NCI-H1694 (cell line): ENCODE results near the gene RUFY2.
"Not testable (repeated sequence)": the region's sequence is repeated elsewhere in the genome, so short reads cannot be mapped to it uniquely, and the experiment has no call there.

Experiments used
- DNase-seq: peaks from one replicate; lab custom pipeline; 2025; lab: John Stamatoyannopoulos, UW

Gene RUFY2, protein sequence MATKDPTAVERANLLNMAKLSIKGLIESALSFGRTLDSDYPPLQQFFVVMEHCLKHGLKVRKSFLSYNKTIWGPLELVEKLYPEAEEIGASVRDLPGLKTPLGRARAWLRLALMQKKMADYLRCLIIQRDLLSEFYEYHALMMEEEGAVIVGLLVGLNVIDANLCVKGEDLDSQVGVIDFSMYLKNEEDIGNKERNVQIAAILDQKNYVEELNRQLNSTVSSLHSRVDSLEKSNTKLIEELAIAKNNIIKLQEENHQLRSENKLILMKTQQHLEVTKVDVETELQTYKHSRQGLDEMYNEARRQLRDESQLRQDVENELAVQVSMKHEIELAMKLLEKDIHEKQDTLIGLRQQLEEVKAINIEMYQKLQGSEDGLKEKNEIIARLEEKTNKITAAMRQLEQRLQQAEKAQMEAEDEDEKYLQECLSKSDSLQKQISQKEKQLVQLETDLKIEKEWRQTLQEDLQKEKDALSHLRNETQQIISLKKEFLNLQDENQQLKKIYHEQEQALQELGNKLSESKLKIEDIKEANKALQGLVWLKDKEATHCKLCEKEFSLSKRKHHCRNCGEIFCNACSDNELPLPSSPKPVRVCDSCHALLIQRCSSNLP

DNA sequence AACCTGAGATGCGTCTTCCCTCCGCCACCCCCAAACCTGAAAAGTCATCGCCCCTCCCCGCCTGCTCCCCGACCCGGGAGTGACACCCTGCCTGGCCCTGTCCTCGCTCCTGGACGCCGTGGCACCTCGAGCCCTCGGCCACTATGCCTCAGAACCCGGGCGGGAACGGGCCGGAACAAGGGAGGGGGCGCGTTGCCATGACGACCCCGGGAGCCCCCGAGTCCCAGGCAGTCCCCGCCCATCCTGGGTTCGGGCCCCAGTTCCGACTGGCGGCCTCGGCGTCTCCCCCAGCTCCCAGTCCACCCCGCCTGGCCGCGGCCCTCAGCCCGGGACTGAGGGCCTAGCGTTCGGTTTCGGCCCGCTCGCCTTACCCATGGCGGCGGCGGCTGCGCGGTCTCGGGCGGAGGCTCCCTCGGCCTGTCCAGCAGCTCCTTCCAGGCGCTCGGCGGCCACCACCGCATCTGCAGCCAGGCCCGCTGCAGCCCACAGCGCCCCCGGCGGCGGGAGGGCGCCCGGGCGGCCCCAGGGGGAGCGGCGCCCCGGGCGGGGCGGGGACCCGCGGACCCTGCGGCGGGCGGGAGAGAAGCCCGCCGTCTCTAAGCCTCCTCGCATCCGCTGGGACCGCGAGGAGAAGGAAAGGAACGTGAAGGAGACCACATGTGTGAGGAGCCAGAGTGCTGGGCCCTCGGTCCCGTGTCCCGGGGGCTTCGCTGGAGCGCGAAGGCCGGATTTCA, at the start of gene RUFY2:
TSS of gene RUFY2 (minus strand) at position 463 of the 734 bp plus-strand sequence. CDS start at position 375, 88 bp downstream.
- DNase-seq, result peak; percentile 27

DNA sequence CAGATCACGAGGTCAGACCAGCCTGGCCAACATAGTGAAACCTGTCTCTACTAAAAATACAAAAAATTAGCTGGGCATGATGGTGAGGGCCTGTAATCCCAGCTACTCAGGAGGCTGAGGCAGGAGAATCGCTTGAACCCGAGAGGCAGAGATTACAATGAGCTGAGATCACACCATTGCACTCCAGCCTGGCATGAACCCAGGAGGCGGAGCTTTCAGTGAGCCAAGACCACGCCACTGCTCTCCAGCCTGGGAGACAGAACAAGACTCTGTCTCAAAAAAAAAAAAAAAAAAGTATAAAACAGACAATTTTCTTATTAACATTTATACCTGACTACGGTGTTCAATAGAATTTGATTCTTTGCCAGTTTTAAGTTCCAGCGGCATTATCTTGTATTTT, 42.6 kb upstream of the RUFY2 start:
- not testable (repeated sequence) for DNase-seq

- DNase-seq, result no peak
Measured at GRCh38 chr10:68446179-68446578, 39.1 kb upstream of the RUFY2 start.

GRCh38 chr10:68442971-68443370, 35.9 kb upstream of the RUFY2 start:
- DNase-seq, result no peak

- DNase-seq, result no peak
Measured at GRCh38 chr10:68440898-68441297, 33.8 kb upstream of the RUFY2 start.

DNA sequence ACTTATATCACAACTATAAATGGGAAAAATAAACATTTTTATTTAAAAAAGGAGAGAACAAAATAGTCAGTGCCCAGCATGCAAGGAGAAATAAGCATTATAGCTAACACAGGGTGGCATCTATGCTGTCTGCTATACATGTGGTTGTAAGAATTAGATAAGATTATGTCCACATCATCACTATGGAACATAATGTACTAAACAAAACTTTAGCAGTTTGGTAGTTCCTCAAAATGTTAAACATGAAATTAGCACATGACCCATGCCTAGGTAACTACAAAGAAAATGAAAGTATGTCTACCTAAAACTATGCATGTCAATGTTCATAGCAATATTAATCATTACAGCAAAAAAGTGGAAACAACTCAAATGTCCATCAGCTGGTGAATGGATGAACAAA, 28.7 kb upstream of the RUFY2 start:
- DNase-seq, result no peak

DNA sequence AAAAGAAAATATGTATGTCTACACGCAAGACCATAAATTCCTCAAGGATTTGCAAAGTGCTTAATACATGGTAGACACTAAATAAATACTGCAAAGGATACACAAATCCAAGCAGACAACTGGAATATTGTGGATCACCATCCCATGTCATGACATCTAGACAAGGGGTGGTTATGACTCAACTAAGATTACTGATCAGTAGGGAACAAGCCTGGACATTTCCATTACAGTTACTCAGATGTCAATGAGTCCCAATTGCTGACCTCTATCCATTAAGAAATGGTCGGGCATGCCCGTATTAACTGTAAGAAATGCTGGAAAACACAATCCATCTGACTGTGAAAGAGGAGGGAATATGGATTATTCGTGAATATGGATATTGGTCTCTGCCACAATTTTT, 27.6 kb upstream of the RUFY2 start:
- DNase-seq, result no peak

DNA sequence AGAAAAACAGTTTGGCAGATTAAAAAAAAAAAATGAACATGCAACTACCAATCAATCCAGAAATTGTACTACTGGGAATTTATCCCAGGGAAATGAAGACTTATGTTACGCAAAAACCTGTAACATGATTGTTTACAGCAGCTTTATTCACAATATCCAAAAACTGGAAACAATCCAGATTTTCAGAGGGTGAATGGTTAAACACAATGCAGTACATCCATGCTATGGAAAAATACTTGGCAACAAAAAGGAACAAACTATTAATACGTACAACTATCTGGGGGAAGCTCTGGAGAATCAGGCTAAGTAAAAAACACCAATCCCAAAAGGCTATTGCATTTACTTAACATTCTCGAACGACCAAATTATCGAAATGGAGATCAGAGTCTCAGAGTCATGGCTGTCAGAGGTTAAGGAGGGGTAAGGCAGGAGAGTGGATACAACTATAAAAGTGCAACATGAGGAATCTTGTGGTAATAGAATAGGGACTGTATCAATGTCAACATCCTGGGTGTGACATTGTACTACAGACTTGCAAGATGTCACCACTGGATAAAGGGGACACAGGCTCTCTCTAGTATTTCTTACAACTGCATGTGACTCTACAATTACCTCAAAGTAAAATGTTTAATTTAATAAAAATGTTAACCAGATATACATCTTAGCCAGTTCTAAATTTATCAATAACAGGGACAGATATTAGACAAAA, 21.5 kb upstream of the RUFY2 start:
- DNase-seq, result no peak

GRCh38 chr10:68424454-68425014, 17.5 kb upstream of the RUFY2 start:
- no peak for DNase-seq

GRCh38 chr10:68423522-68423921, 16.4 kb upstream of the RUFY2 start:
- no peak for DNase-seq

DNA sequence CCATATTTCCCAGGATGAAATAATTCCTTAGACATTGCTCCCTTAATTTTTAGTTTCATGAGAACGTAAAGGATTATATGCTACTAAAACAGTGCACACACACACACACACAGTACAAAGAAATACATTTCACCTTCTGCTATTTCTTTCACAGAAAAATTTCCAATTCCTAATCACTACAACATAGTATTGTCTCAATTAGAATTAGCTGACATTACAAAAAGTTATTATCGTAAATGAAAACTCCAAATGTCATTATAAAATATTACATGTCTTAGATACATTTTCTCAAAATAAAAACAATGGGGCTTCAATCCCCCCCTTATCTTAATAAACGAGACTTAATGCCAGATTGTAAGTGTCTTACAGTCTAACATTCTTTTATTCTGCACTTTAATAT, 12.3 kb upstream of the RUFY2 start:
- DNase-seq, result no peak

- DNase-seq, result no peak
Measured at GRCh38 chr10:68408898-68409518, 1.9 kb upstream of the RUFY2 start.

DNA sequence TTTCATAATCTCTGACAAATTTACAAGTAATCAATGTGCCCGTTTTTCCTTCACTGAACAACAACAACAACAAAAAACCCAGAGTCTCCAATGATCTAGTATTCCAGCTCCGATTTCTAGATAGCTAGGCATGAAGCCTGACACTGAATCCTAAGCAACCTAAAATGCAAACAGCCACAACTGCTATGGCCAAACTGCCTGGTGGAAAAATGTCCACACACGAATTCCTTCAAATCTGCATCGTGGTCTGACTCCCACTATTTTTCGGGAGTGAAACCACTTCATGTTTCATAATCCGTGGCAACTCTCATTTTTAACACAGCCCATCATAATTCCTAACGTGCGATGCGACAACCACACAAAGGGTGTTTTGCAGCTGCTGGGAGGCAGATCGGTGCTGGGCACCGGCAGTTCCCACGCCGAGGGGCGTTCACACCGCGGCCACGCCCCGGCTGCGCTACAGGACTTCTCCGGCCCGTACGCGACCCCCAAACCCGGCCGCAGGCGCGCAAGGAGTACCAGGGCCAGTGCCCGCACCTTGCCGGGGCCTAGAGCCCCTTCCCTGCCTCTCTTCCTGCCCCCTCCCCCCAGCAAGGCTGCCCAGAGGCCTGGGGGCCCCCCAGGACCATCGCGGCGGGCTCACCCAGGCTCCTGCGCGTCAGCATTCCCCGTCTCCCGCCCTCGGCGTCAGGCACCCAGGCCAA, 814 bp downstream of the RUFY2 start:
- DNase-seq, result peak; percentile 16

GRCh38 chr10:68403701-68404100, 3.4 kb downstream of the RUFY2 start:
- DNase-seq, result no peak

- DNase-seq, result no peak
Measured at GRCh38 chr10:68402276-68402675, 4.8 kb downstream of the RUFY2 start.

DNA sequence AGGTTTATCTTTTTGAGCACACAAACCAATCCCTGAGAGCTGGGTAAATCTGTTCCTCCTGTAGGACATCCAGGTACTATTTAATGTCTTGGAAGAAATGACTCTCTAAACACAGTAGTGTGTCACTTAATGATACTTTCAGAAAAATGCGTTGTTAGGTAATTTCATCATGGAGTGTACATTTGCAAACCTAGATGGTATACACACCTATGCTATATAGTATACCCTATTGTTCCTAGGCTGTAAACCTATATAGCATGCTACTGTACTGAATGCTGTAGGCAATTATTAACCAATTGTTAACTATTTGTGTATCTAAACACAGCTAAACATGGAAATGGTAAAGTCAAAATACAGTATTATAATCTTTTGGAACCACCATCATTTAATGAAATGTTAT, 10.1 kb downstream of the RUFY2 start:
- DNase-seq, result no peak

GRCh38 chr10:68385740-68386139, 21.3 kb downstream of the RUFY2 start:
- no peak for DNase-seq

DNA sequence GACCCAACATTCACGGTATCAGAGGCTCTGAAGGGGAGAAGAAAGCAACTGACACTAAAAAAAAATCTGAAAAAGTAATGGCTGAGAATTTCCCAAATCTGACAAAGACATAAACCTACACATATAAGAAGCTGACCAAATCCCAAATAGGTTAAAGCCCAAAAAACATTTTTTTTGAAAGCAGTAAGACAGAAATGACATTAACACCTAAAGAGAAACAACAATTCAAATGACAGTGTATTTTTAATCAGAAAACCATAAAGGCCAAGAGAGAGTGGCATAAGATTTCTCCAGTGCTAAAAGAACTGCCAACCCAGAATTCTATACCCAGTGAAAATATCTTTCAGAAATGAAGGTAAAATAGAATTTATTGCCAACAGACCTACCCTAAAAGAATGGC, 35.5 kb downstream of the RUFY2 start:
- no peak for DNase-seq

DNA sequence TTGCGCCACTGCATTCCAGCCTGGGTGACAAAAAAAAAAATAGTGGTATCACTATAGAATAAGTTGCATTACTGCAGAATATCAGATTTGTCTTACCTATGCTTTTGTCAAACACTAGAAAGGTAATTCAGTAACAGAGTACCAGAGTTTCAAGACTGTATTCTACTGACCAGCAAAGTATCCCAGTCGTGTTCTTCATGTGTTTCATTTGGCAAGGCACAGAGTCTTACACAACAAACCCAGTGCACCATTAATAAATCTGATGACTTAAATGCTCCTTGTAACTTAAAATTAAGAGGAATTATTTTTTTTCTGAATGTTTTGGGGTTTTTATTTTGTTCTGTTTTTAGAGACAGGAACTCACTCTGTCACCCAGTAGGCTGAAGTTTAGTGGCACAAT, 40.0 kb downstream of the RUFY2 start:
- no peak for DNase-seq

DNA sequence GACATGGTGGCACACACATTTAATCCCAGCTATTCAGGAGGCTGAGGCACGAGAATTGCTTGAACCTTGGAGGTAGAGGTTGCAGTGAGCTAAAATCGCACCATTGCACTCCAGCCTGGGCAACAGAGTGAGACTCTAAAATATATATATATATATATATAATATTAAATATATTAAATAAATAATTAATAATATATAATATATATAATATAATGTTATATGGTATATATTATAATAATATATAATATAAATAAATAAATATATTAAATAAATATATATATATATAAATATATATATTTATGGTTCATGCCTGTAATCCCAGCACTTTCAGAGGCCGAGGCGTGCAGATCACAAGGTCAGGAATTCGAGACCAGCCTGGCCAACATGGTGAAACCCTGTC, 40.5 kb downstream of the RUFY2 start:
- DNase-seq, result no peak

GRCh38 chr10:68365611-68366010, 41.5 kb downstream of the RUFY2 start:
- DNase-seq, result no peak
